Measurements from ENCODE around the gene WDR7. TPM values are rescaled to one million over a fixed set of nuclear protein-coding genes. Genes with fewer than 3 reads are reported as not detected.

The WDR7 gene
- total and polyA plus RNA-seq, 2 experiments from 2014 or later: 7.0 to 14.8 TPM

GRCh38 chr18:56967035-56967434 lies 315.9 kb downstream of the WDR7 start:
- Histone ChIP-seq H3K9me2 (ENCODE audit: insufficient read depth) (no peaks in the 10 kb centered on the region), H3K36me3 (ENCODE audit: insufficient read depth) (no peaks in the 10 kb centered on the region), H2AFZ (no peak overlapping the region), H3F3A (replicated peaks; ENCODE audit: low read depth) (no peaks in the 10 kb centered on the region), H3K4me2 (peak overlapping the region; percentile 33; the same call in 1 of the 2 replicates), H3K27ac (ENCODE audit: low read depth) (no peak overlapping the region), H3K27me3 (ENCODE audit: insufficient read depth) (no peaks in the 10 kb centered on the region), H3K79me2 (replicated peaks; ENCODE audit: insufficient read depth) (no peaks in the 10 kb centered on the region), H4K20me1 (replicated peaks; ENCODE audit: insufficient read depth) (no peaks in the 10 kb centered on the region), H3K4me1 (ENCODE audit: insufficient read depth) (peaks cover 6% of the 10 kb centered on the region), H3K4me3 (no peak overlapping the region)
- Mint-ChIP-seq H3K36me3 (ENCODE audit: low read depth) (no peaks in the 10 kb centered on the region), H3K4me1 (peaks cover 10% of the 10 kb centered on the region), H3K27me3 (ENCODE audit: insufficient read depth, low read depth, poor library complexity) (no peaks in the 10 kb centered on the region), H3K27ac (no peak overlapping the region), H3K9me3 (no peaks in the 10 kb centered on the region), H3K4me3 (no peak overlapping the region)
- TF ChIP-seq EZH2 (IDR thresholded peaks at IDR 0.05; ENCODE audit: low read depth, unreplicated experiment) (no peak), JUNB (IDR thresholded peaks at IDR 0.05; ENCODE audit: unreplicated experiment) (no peak), CREB1 (CRISPR knock-in tag; IDR thresholded peaks at IDR 0.05; ENCODE audit: low read depth) (no peak), POLR2AphosphoS5 (IDR thresholded peaks at IDR 0.05; ENCODE audit: low read depth) (no peak), CTCF (conservative IDR thresholded peaks at IDR 0.05; ENCODE audit: low read depth in 2 of 2) (no peak), REST (IDR thresholded peaks at IDR 0.05; ENCODE audit: unreplicated experiment) (no peak), ETS1 (IDR thresholded peaks at IDR 0.05) (no peak)
- DNase-seq (ENCODE audit: low spot score) (peak; percentile 33), ATAC-seq (peak; percentile 92)

DNA sequence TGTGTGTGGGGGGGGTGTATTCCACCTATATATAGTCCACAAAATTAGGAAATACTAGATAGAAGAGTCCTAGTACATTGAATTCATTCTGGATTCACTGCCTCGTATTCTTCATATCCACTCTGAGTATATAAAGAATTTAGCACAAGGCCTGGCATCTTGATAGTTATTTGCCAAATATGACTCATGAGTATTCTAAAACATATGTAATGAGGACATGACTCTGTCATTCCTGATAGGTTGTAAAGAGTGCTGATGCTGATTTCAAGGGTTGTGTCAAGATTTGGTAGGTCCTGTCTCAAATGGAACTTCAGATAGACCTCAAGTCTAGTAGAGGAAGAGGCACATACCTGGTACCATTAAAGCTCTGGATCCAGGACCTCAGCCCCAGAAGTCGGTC lies 322.3 kb downstream of the WDR7 start:
- TF ChIP-seq ZNF331 (CRISPR knock-in tag; IDR thresholded peaks at IDR 0.05; ENCODE audit: low read depth) (no peak), JUNB (IDR thresholded peaks at IDR 0.05; ENCODE audit: unreplicated experiment) (no peak), CREB1 (CRISPR knock-in tag; IDR thresholded peaks at IDR 0.05; ENCODE audit: low read depth) (no peak), NANOG (IDR thresholded peaks at IDR 0.05; ENCODE audit: borderline replicate concordance) (no peak), REST (IDR thresholded peaks at IDR 0.05; ENCODE audit: unreplicated experiment) (no peak), CTCF (conservative IDR thresholded peaks at IDR 0.05; ENCODE audit: low read depth in 2 of 2) (no peak), EZH2 (IDR thresholded peaks at IDR 0.05; ENCODE audit: low read depth, unreplicated experiment) (no peak), POLR2AphosphoS5 (IDR thresholded peaks at IDR 0.05; ENCODE audit: low read depth) (no peak), ZNF114 (CRISPR knock-in tag; IDR thresholded peaks at IDR 0.05) (no peak), EZH2phosphoT487 (IDR thresholded peaks at IDR 0.05; ENCODE audit: unreplicated experiment) (no peak)
- no peaks in the 10 kb centered on the region for H3K27me3 Mint-ChIP-seq (ENCODE audit: insufficient read depth, low read depth, poor library complexity)
- no peak overlapping the region for H3K4me3 ChIP-seq
- no peaks in the 10 kb centered on the region for H4K20me1 ChIP-seq (replicated peaks; ENCODE audit: insufficient read depth)
- H3K4me1 ChIP-seq (ENCODE audit: insufficient read depth): no peaks in the 10 kb centered on the region
- H3K79me2 ChIP-seq (replicated peaks; ENCODE audit: insufficient read depth): no peaks in the 10 kb centered on the region
- H3K4me2 ChIP-seq: no peak overlapping the region
- no peaks in the 10 kb centered on the region for H3K9me3 Mint-ChIP-seq
- H3K36me3 Mint-ChIP-seq (ENCODE audit: low read depth): no peaks in the 10 kb centered on the region
- H3K27ac Mint-ChIP-seq: no peak overlapping the region
- no peak overlapping the region for H3K27ac ChIP-seq (ENCODE audit: low read depth)
- H3K27me3 ChIP-seq (ENCODE audit: insufficient read depth): no peaks in the 10 kb centered on the region
- DNase-seq (ENCODE audit: low spot score) (no peak), ATAC-seq (no peak)
- H3K4me1 Mint-ChIP-seq: peaks cover 3% of the 10 kb centered on the region; the same call in 2 of the 3 replicates
- H3F3A ChIP-seq (replicated peaks; ENCODE audit: low read depth): no peaks in the 10 kb centered on the region
- no peak overlapping the region for H2AFZ ChIP-seq
- H3K9me2 ChIP-seq (ENCODE audit: insufficient read depth): no peaks in the 10 kb centered on the region
- no peak overlapping the region for H3K4me3 Mint-ChIP-seq
- no peaks in the 10 kb centered on the region for H3K36me3 ChIP-seq (ENCODE audit: insufficient read depth)
